Epithelial cell of prostate (primary cell): ENCODE data around the gene RPS14.

ENCODE experiments used
- DNase-seq: peaks from one replicate; pipeline ENCODE4 v3.0.0-alpha.2; 2011; ENCODE audit warnings: low read depth, low spot score
- H3K27ac ChIP-seq: fragments of 450-650 bp; 2 replicates; pipeline ENCODE4 v1.5.1; 2017; ENCODE audit warnings: mild to moderate bottlenecking

Gene RPS14

DNA sequence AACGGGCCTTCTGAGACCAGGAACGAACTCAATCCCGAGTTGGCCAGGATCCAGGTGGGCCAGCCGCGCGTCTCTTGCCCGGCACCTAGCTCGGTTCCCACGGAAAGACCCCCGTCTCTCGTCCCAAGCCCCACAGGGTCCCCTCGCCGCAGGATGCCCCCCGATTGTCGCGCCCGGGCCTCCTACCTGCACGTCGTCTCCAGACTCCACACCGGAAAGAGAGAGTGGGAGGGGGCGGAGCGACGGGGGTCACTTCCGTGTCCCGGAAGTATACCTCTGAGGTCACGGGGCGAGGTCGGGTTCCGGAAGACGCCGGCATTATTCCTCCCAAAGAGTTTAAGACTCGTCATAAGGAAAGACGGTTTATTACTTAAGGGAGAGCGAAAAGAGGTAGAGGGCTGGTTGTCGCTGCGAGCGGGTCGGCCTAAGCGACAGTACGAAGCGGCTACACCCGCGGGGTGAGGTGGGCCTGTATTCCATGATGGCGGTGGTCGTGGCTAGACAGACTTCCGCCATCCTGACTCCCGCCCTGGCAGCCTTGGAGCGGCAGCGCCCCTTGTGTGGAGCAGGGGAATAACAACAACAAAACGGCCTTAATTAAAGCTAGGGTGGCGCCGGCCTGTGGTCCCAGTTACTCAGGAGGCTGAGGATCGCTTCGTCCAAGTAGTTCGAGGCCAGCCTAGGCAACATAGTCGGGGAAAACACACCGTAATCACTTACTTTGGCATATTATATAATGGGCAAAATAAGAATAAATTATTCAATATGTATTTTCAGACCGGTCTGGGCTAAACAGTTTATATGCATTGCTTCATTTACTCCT lies at the start of gene RPS14:
TSS of gene RPS14 (minus strand) at position 223 of the 823 bp plus-strand sequence. CDS start 2,006 bp downstream, outside the sequence.
- H3K27ac ChIP-seq, result peak within 1 kb of the TSS; percentile 92
- peak; percentile 71 for DNase-seq

DNA sequence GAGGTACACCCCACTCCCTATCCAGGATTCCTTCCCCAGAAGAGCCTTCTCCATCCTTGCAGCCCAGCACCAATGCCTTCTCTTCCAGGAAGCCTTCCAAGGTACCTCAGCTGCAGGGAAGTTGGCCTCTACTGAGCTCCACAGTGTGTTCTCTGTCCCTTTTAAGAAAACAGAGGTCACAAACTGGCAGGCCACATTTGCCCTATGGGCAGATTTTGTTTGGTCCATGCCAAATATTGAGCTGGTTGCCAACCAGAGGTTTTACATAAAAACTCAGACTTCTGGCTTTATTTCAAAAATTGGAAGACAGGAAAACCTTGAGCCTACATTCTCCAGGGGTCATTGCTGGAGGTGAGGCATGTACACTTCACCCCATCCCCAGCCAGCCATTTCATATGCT lies 49.4 kb upstream of the RPS14 start:
- no peak for DNase-seq
- peak overlapping the region; percentile 88 for H3K27ac ChIP-seq

DNA sequence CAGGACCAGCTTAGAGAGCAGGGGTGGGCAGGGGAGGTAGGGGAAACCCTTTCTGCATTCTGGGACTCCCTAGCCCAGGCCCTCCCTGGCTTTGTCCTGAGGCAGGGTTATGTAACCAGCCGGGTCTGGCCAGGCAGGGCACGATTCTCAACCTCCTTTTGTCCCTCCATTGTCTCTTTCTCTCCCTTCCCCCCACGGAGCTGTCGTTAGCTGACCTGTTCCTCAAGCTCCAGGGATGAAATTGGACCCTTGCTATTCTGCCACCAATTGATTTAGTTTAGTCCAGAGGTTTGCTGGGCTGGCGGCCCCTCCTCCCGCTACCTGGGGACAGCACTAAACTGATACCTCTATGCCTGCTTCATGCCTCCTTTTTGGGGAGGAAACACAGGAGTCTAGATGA lies 49.0 kb upstream of the RPS14 start:
- H3K27ac ChIP-seq, result peak overlapping the region; percentile 88

GRCh38 chr5:150497989-150498317 lies 48.4 kb upstream of the RPS14 start:
- no peak for DNase-seq
- peak overlapping the region; percentile 88 for H3K27ac ChIP-seq

More for the DNA sequence above, 49.0 kb upstream of the RPS14 start:
- no peak for DNase-seq

- DNase-seq, result peak; percentile 79
- H3K27ac ChIP-seq, result peak overlapping the region; percentile 88
Measured at GRCh38 chr5:150497274-150497988, 47.9 kb upstream of the RPS14 start.

- H3K27ac ChIP-seq, result peak overlapping the region; percentile 88
- DNase-seq, result no peak
Measured at GRCh38 chr5:150496534-150496933, 47.0 kb upstream of the RPS14 start.

DNA sequence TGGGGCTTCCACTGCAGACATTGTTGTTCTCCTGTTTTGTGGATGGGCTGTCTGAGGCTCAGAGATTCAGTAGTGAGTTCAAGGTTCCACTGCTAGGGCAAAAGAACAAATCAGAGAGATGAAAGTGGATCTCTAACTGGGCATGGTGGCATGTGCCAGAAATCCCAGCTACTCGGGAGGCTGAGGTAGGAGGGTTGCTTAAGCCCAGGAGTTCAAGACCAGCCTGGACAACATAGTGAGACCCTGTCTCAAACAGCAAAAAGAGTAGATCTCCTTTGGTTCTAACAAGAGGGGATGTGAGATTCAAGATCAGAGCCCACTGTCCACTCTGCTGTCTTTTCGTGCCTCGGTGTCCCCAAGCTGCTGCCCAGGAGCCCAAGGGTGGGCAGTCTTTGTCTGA lies 46.6 kb upstream of the RPS14 start:
- DNase-seq, result no peak
- H3K27ac ChIP-seq, result peak overlapping the region; percentile 88

- DNase-seq, result peak; percentile 96
Measured at GRCh38 chr5:150492621-150493020, 43.1 kb upstream of the RPS14 start.

GRCh38 chr5:150491876-150492275 lies 42.3 kb upstream of the RPS14 start:
- peak overlapping the region; percentile 97 for H3K27ac ChIP-seq
- no peak for DNase-seq

More at GRCh38 chr5:150492621-150493020, 43.1 kb upstream of the RPS14 start:
- peak overlapping the region; percentile 97 for H3K27ac ChIP-seq

DNA sequence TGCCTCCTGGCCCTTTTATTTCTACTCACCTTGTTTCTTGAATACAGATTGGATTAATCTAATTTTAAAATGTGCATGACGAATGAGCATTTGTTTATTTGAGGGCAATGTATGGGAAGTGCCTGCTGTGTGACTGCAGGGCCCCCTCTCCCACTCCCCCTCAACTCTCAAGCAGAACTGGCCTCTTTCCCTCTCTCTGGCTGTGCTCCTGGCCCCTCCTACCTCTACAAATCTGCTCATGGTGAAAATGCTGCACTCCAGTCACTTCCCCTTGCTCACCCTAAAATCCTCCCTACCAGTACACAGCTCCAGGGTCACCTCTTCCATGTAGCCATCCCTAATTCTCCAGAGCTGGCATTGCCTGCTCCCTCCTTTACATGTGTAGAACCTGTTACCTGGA lies 41.2 kb upstream of the RPS14 start:
- DNase-seq, result no peak
- H3K27ac ChIP-seq, result peak overlapping the region; percentile 97

DNA sequence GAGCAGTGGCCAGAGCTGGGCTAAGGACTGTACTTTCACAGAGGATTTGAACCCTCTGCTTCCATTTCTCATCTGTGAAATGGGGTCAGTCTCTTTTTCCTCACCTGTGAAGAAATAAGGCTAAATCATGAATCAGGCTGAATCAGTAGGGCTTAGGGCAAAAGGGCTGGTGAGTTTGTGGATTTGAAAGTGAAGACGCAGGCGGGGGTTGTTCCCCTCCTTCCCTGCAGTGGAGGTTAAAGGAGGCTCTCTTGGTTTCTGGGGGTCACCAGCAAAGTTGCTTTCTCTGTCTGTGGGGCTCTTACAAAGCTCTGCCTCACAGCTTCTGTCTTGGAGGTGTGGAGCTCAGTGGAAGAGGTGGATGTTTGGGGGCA lies 40.7 kb upstream of the RPS14 start:
- peak overlapping the region; percentile 97 for H3K27ac ChIP-seq
- DNase-seq, result no peak

GRCh38 chr5:150489360-150490295 lies 40.1 kb upstream of the RPS14 start:
- peak overlapping the region; percentile 97 for H3K27ac ChIP-seq
- no peak for DNase-seq

DNA sequence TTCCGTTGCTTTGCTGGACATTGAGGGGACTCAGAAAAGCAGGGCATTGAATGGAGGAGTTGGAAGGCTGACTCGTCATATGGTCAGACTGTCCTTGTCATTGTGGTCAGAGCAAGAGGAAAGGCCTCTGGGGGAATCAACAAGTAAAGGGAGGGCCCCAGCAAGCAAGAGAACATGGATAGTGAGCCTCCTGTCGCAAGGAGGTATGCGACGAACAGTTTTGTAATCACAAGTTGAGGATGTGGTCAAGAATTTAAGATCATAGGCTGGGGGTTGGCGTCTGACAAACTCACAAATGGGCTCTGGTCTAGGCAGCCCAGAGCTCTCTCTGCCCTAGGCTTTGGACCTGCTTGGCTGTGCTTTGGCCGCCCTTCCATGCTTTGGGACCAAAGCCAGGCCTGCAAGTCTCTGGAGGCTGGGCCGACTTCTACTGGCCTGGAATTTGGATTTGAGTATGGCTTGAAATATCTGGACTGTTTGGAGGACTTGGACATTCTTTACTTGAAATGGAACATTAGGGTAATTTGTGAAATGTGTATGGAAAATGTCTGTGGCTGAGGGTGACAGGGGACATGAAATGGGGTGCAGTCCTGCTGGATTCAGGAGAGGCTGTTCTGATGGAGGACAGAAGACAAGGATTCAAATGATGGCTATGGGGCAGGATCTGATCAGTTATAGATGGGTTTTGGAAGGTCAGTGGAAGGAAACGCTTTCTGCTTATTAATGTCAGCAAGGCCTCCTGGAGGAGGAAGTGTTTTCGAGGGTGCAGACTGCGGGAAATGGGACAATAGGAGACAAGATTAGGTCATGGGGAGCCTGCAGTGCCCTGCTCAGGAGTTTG lies 39.2 kb upstream of the RPS14 start:
- no peak for DNase-seq
- peak overlapping the region; percentile 97 for H3K27ac ChIP-seq

- peak overlapping the region; percentile 97 for H3K27ac ChIP-seq
- DNase-seq, result no peak
Measured at GRCh38 chr5:150487199-150488061, 37.9 kb upstream of the RPS14 start.

DNA sequence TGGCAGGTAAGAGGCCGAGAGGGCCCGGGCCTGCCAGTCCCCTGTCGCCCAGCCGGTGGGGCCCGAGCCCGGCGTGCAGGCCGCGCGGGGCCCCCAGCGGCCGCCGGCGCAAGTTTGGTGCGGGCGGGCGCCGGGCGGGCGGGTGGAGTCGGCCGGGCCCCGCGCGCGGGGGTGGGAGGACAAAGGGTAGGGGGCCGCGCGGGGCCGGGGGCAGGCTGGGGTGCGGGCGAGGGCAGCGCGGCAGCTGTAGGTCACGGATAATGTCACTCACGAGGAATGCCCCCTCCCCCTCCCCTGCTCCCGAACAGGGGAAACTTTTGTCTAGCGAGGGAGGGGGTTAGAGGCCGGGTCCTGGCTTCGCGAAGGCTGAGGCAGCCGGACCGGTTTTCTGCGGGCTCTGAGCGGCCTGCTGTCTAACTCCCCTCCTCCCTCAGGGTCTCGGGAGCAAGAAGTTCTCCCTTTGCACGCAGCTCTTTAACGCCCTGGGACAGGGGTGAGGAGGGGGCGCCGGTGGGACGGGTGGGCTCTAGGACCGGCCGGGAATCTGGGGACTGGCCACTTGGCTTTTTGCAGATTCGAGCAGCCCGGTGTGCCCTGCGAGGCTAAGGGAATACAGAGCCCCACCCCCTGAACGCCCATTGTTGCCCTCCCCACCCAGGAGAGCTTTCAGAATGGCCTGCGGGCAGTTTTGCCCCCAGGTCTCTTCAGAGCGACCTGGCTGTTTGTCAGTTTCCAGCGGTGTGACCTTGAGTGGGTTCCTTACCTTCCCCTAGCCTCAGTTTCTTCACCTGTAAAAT lies 37.1 kb upstream of the RPS14 start:
- no peak for DNase-seq
- H3K27ac ChIP-seq, result peak overlapping the region; percentile 97

DNA sequence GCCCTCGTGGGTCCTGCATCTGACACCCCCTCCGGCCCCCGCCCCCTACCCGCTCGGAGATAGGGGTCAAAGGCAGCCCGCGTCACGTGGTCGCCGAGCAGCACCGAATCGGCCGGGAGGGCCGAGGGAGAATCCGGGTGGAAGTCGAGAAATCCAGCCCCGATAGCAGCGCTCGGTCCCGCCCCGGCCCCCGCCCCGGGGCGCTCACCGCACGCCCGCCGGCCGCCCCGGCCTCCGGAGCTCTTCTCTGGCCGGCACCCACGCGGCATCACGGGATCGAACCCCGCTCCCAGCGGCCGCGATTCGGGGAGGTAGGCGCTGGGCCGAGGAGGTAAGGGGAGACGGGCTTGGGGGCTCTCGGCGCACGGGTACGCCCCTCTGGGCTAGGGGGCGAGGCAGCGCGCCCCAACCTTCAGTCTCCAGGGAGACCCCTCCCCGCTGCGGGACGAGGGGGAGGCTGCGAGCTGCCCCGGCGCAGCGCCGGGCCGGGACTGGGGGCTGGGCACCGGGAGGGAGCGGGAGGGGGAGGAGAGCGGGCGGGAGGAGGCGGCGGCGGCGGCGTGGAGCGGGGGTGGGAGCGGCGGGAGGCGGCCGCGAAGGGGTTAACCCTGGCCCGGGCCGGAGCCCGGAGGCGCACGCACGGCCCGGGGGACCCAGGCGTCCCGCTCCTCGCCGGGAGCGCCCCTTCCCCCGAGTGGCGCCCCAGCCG lies 36.3 kb upstream of the RPS14 start:
- peak overlapping the region; percentile 97 for H3K27ac ChIP-seq
- DNase-seq, result no peak

DNA sequence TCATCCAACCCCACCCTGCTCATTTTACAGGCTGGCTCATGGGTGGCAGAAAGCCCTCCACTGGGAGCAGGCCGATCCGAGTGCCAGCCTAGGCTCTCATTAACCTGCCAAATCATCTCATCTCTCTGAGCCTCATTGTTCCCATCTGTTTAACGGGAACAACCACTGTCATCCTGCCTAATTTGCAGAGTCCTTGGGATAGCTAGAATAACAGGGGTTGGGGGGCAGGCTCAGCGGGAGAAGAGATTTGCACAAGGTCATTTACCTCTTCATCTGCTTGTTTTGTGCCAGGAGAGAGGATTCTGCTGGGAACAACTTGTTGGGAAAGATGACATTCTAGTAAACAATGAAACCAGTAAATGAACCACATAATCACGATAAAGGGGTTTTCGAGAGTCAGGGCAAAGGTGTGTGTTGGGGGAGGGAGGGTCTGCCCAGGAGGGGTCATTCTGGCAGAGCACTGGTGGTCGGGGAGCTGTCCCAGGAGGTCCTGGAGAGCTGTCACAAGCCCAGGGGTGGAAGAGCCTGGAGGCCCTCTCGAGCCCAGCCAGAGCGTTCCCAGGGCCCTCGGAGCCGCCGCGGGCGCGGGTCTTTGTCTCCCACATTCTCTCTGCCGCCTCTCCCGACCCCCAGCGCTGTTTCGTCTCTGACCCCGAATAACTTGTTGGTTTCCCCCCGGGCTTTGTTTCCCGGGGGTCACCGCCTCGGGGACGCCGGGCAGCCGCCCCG lies 35.6 kb upstream of the RPS14 start:
- DNase-seq, result no peak
- H3K27ac ChIP-seq, result peak overlapping the region; percentile 97
